HK-2 (cell line): ENCODE results near the gene CRK.
"Not testable (repeated sequence)": the region's sequence is repeated elsewhere in the genome, so short reads cannot be mapped to it uniquely, and the experiment has no call there.

ENCODE experiments used
- DNase-seq: peaks from one replicate; pipeline ENCODE4 v3.0.0-alpha.2; 2018; ENCODE audit not compliant: unreplicated experiment

Gene CRK

GRCh38 chr17:1387490-1388227 lies 68.4 kb downstream of the CRK start:
- not testable (repeated sequence) for DNase-seq

GRCh38 chr17:1386675-1387190 lies 69.3 kb downstream of the CRK start:
- DNase-seq = not testable (repeated sequence)

GRCh38 chr17:1386265-1386664 lies 69.8 kb downstream of the CRK start:
- DNase-seq = no peak

- DNase-seq = no peak
These were observed 70.2 kb downstream of the CRK start for GRCh38 chr17:1385861-1386260.

- DNase-seq = no peak
These were observed 71.1 kb downstream of the CRK start for GRCh38 chr17:1384905-1385435.

- no peak for DNase-seq
These were observed 76.1 kb downstream of the CRK start for GRCh38 chr17:1379930-1380313.

- no peak for DNase-seq
These were observed 76.7 kb downstream of the CRK start for GRCh38 chr17:1379208-1379929.

GRCh38 chr17:1378476-1378860 lies 77.6 kb downstream of the CRK start:
- DNase-seq = not testable (repeated sequence)

GRCh38 chr17:1377334-1377733 lies 78.7 kb downstream of the CRK start:
- no peak for DNase-seq

- no peak for DNase-seq
These were observed 80.0 kb downstream of the CRK start for GRCh38 chr17:1376061-1376460.

- DNase-seq = no peak
These were observed 80.4 kb downstream of the CRK start for GRCh38 chr17:1375615-1376014.

- no peak for DNase-seq
These were observed 81.4 kb downstream of the CRK start for GRCh38 chr17:1374431-1375177.

- DNase-seq = no peak
These were observed 82.3 kb downstream of the CRK start for GRCh38 chr17:1373707-1374237.

- no peak for DNase-seq
These were observed 83.4 kb downstream of the CRK start for GRCh38 chr17:1372618-1373017.

GRCh38 chr17:1371893-1372590 lies 84.0 kb downstream of the CRK start:
- no peak for DNase-seq
